Fibroblast of villous mesenchyme (primary cell): Measurements from ENCODE around the gene C2orf49. TPM values are rescaled to one million over a fixed set of nuclear protein-coding genes. Genes with fewer than 3 reads are reported as not detected.

Experiments used
- DNase-seq: peaks from one replicate; pipeline ENCODE4 v3.0.0-alpha.2; 2010; ENCODE audit warnings: low read depth
- H3K4me3 ChIP-seq: 2 replicates; pipeline ENCODE4 v1.5.1; 2011; ENCODE audit warnings: low read depth, mild to moderate bottlenecking, low read length
- total RNA-seq: library from RNA; depleted of rRNA; stranded (reverse); fragments of >200 nt; gene quantifications from 2 replicates; pipeline ENCODE4 v1.2.3, GENCODE V29; 2012
- TF ChIP-seq, protein P1 (sequence below): IDR thresholded peaks from 2 replicates; pipeline ENCODE4 v1.5.1; 2012; ENCODE audit warnings: low read depth, mild to moderate bottlenecking, low read length; ENCODE audit not compliant: insufficient read depth

C2orf49 gene
- total RNA-seq, 1 donor: 23.7 TPM

DNA sequence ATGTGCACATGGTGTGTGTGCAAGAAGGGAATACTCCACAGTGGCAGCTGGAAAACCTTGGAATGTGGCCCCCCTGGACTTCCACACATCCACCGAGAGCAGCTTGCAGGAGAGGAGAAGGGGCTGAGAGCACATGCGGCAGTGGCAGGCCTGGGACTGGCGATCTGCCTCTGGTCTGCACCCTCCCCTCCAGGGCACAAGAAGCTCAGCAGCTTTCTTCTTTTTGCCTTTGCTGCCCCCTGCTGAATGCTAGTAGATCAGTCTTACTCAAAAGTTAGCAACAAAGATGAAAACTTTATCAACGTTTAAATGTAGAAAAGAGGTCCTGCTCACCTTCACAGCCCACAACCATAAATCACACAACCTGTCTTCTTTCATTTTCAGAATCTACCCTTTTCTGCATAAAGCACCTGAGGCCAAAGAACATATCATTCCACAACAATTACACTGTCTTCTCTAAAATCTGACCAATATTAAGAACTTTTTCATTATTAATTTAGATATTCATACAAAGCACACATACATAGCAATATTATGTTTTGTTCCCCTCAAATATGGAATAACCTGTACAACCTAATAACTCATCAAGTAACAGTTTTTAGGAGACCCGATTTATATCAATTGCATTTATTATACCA is 42.4 kb upstream of the C2orf49 start:
- no peak overlapping the region for H3K4me3 ChIP-seq
- TF ChIP-seq, protein P1, sequence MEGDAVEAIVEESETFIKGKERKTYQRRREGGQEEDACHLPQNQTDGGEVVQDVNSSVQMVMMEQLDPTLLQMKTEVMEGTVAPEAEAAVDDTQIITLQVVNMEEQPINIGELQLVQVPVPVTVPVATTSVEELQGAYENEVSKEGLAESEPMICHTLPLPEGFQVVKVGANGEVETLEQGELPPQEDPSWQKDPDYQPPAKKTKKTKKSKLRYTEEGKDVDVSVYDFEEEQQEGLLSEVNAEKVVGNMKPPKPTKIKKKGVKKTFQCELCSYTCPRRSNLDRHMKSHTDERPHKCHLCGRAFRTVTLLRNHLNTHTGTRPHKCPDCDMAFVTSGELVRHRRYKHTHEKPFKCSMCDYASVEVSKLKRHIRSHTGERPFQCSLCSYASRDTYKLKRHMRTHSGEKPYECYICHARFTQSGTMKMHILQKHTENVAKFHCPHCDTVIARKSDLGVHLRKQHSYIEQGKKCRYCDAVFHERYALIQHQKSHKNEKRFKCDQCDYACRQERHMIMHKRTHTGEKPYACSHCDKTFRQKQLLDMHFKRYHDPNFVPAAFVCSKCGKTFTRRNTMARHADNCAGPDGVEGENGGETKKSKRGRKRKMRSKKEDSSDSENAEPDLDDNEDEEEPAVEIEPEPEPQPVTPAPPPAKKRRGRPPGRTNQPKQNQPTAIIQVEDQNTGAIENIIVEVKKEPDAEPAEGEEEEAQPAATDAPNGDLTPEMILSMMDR: peak; percentile 73
- peak; percentile 74 for DNase-seq

DNA sequence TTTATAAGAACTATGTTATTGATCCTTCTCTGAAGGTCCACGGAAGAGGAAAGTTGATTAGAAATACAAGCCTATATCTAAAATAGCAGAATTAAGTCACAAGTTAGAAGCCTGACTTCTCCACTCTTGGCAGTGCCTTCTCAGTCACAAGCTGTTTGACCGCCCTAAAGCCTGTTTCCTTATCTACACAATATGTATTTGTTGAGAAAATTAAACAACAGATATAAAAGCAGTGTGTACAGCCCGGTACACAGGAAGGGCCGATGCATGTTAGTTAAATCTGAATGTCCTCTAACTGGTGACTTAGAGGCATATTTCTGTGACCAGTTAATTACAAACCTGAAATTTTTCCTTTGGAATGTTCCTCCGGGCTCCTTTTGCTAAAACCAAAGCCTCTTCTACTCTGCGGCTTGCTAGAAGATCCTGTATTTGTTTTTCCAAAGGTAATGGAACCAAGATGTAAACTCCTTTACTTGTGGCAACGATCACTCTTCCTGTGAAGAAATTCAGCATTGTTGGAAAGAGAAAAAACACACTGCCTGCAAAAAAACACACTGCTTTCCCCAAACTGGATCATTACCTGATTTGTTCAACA is 41.2 kb upstream of the C2orf49 start:
- no peak overlapping the region for H3K4me3 ChIP-seq
- DNase-seq: no peak
- TF ChIP-seq, protein P1: no peak

GRCh38 chr2:105297216-105297615 is 40.1 kb upstream of the C2orf49 start:
- TF ChIP-seq, protein P1: no peak
- no peak for DNase-seq
- no peak overlapping the region for H3K4me3 ChIP-seq

GRCh38 chr2:105298017-105298416 is 39.3 kb upstream of the C2orf49 start:
- no peak for DNase-seq
- TF ChIP-seq, protein P1: no peak
- H3K4me3 ChIP-seq: no peak overlapping the region

GRCh38 chr2:105299290-105299689 is 38.0 kb upstream of the C2orf49 start:
- TF ChIP-seq, protein P1: no peak
- no peak overlapping the region for H3K4me3 ChIP-seq
- DNase-seq: no peak

GRCh38 chr2:105301646-105302045 is 35.7 kb upstream of the C2orf49 start:
- TF ChIP-seq, protein P1: no peak
- no peak for DNase-seq
- no peak overlapping the region for H3K4me3 ChIP-seq

DNA sequence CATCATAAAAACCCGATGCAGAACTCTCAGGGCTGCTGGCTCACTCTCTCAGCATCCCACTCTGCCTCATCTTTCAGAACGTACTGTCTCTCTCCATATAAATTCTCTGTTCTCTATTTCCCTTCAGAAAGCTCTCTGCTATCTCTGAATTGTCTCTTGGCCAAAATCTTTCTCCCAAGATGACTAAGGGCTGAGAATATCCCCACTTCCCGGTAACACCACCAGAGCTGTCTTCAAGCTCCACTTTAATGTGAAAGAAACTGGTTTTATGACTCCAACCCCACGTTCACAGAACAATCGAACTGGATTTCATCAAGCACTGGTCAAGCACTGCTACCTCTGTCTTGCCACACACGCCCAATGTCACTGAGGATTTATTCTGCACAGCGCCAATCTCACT is 30.2 kb upstream of the C2orf49 start:
- TF ChIP-seq, protein P1: no peak
- no peak overlapping the region for H3K4me3 ChIP-seq
- DNase-seq: no peak
